Hepatocyte (in vitro differentiated cells): ENCODE measurements around the gene RNF224. TPM values are rescaled to one million over a fixed set of nuclear protein-coding genes. Genes with fewer than 3 reads are reported as not detected.

Experiments
- DNase-seq: peaks from one replicate; pipeline ENCODE4 v3.0.0-alpha.2; 2016; ENCODE audit warnings: low spot score
- H2AFZ ChIP-seq: fragments of 200-600 bp; sonication (generic); 2 replicates; pipeline ENCODE4 v1.6.0; 2016; ENCODE audit warnings: antibody characterized with exemption, mild to moderate bottlenecking
- H3K27ac ChIP-seq: fragments of 200-600 bp; sonication (generic); 2 replicates; pipeline ENCODE4 v1.5.1; 2016; ENCODE audit warnings: mild to moderate bottlenecking
- H3K27me3 ChIP-seq: fragments of 200-600 bp; sonication (generic); 2 replicates; pipeline ENCODE4 v1.6.1; 2016
- H3K36me3 ChIP-seq: fragments of 200-600 bp; sonication (generic); replicated peaks from 2 replicates; pipeline ENCODE4 v1.5.1; 2016; ENCODE audit warnings: low read depth; ENCODE audit not compliant: insufficient read depth
- H3K4me1 ChIP-seq: fragments of 200-600 bp; sonication (generic); 2 replicates; pipeline ENCODE4 v1.5.1; 2016; ENCODE audit warnings: mild to moderate bottlenecking, moderate library complexity; ENCODE audit not compliant: insufficient read depth
- H3K4me2 ChIP-seq: fragments of 200-600 bp; sonication (generic); 2 replicates; pipeline ENCODE4 v1.6.0; 2016
- H3K4me3 ChIP-seq: fragments of 200-600 bp; sonication (generic); 2 replicates; pipeline ENCODE4 v1.5.1; 2016; ENCODE audit warnings: mild to moderate bottlenecking
- H3K79me2 ChIP-seq: fragments of 200-600 bp; sonication (generic); 2 replicates; pipeline ENCODE4 v1.6.0; 2017; ENCODE audit warnings: mild to moderate bottlenecking
- H3K9me2 ChIP-seq: fragments of 200-600 bp; sonication (generic); replicated peaks from 2 replicates; pipeline ENCODE4 v1.6.0; 2017; ENCODE audit warnings: mild to moderate bottlenecking; ENCODE audit not compliant: insufficient read depth
- H3K9me3 ChIP-seq: fragments of 200-600 bp; sonication (generic); 2 replicates; pipeline ENCODE4 v1.5.1; 2016; ENCODE audit warnings: low read depth, mild to moderate bottlenecking
- H4K20me1 ChIP-seq: fragments of 200-600 bp; sonication (generic); 2 replicates; pipeline ENCODE4 v1.6.0; 2016; ENCODE audit warnings: mild to moderate bottlenecking; ENCODE audit not compliant: insufficient read depth, poor library complexity, severe bottlenecking
- CTCF ChIP-seq: fragments of 200-600 bp; sonication (generic); IDR thresholded peaks from 2 replicates; pipeline ENCODE4 v1.5.1; 2016; ENCODE audit warnings: antibody characterized with exemption, mild to moderate bottlenecking; ENCODE audit not compliant: poor library complexity
- EZH2 ChIP-seq: fragments of 200-600 bp; sonication (generic); IDR thresholded peaks from 2 replicates; pipeline ENCODE4 v1.6.1; 2016; ENCODE audit warnings: antibody characterized with exemption, mild to moderate bottlenecking, borderline replicate concordance
- EZH2phosphoT487 ChIP-seq: fragments of 200-600 bp; sonication (generic); IDR thresholded peaks from one replicate; pipeline ENCODE4 v1.6.1; 2018; ENCODE audit warnings: antibody characterized with exemption, mild to moderate bottlenecking, low read depth, moderate library complexity; ENCODE audit not compliant: unreplicated experiment, severe bottlenecking
- WGBS: methylation state at CpG from one replicate; pipeline ENCODE4 v1.1.6; 2016; ENCODE audit warnings: low lambda C conversion rate; ENCODE audit errors: missing lambda C conversion rate; 5-methylcytosine and 5-hydroxymethylcytosine counted together
- polyA plus RNA-seq: library from polyadenylated mRNA; unstranded; fragments of >200 nt; fragmentation: Nextera tagmentation; extraction: Ambion mirVana; gene quantifications from 2 replicates; pipeline ENCODE4 v1.2.1, GENCODE V29; 2016
- total RNA-seq: library from RNA; depleted of rRNA; stranded (reverse); fragments of >200 nt; gene quantifications from 2 replicates; pipeline ENCODE4 v1.2.3, GENCODE V29; 2014

Gene RNF224
- total and polyA plus RNA-seq, 2 experiments from 2014 or later: 1.1 to 1.4 TPM

- TF ChIP-seq EZH2 (no peak), CTCF (no peak), EZH2phosphoT487 (no peak)
- peak overlapping the region; percentile 77 for H2AFZ ChIP-seq
- peaks cover 22% of the 10 kb centered on the region for H3K4me1 ChIP-seq
- H3K4me3 ChIP-seq: peak overlapping the region; percentile 59
- peaks cover 56% of the 10 kb centered on the region for H3K79me2 ChIP-seq
- no peaks in the 10 kb centered on the region for H3K36me3 ChIP-seq
- no peaks in the 10 kb centered on the region for H3K9me3 ChIP-seq
- peak overlapping the region; percentile 95 for H3K4me2 ChIP-seq
- H3K27ac ChIP-seq: peak overlapping the region; percentile 98
- 2% methylated on average over 30 of the region's 31 CpGs for WGBS
- H4K20me1 ChIP-seq: peaks cover 25% of the 10 kb centered on the region
- no peaks in the 10 kb centered on the region for H3K9me2 ChIP-seq
- no peaks in the 10 kb centered on the region for H3K27me3 ChIP-seq
- no peak for DNase-seq
These were observed 39.2 kb upstream of the RNF224 start for GRCh38 chr9:137188086-137188489.

- H3K9me2 ChIP-seq: no peaks in the 10 kb centered on the region
- H3K4me2 ChIP-seq: peak within 1 kb of the TSS; percentile 95
- WGBS: under 1% methylated on average over 70 of the region's 98 CpGs
- H3K9me3 ChIP-seq: no peaks in the 10 kb centered on the region
- H3K36me3 ChIP-seq: no peaks in the 10 kb centered on the region
- H3K27me3 ChIP-seq: no peaks in the 10 kb centered on the region
- H3K4me1 ChIP-seq: peaks cover 22% of the 10 kb centered on the region
- TF ChIP-seq EZH2phosphoT487 (no peak), CTCF (peak; percentile 45), EZH2 (no peak)
- peaks cover 30% of the 10 kb centered on the region for H4K20me1 ChIP-seq
- H3K4me3 ChIP-seq: peak within 1 kb of the TSS; percentile 62
- H3K27ac ChIP-seq: peak within 1 kb of the TSS; percentile 98
- H2AFZ ChIP-seq: peak within 1 kb of the TSS; percentile 77
- peaks cover 62% of the 10 kb centered on the region for H3K79me2 ChIP-seq
- peak; percentile 97 for DNase-seq
These were observed 38.6 kb upstream of the RNF224 start, which contains the start of the genes ANAPC2 and SSNA1 for GRCh38 chr9:137188490-137189296. TSS of gene ANAPC2 (minus strand) at chr9:137188560. CDS start at chr9:137188532, 28 bp downstream. TSS of gene SSNA1 (plus strand) at chr9:137188676. CDS start at chr9:137188727, 51 bp downstream.

GRCh38 chr9:137189297-137190295, 37.7 kb upstream of the RNF224 start:
- peaks cover 37% of the 10 kb centered on the region for H4K20me1 ChIP-seq
- H3K4me3 ChIP-seq: peak overlapping the region; percentile 62
- H3K27me3 ChIP-seq: no peaks in the 10 kb centered on the region
- peak overlapping the region; percentile 98 for H3K27ac ChIP-seq
- H3K4me2 ChIP-seq: peak overlapping the region; percentile 92
- peaks cover 26% of the 10 kb centered on the region for H3K4me1 ChIP-seq
- H3K9me2 ChIP-seq: no peaks in the 10 kb centered on the region
- no peak for DNase-seq
- H2AFZ ChIP-seq: no peak overlapping the region
- TF ChIP-seq CTCF: no peak
- TF ChIP-seq EZH2: no peak
- TF ChIP-seq EZH2phosphoT487: no peak
- H3K9me3 ChIP-seq: no peaks in the 10 kb centered on the region
- peaks cover 71% of the 10 kb centered on the region for H3K79me2 ChIP-seq
- H3K36me3 ChIP-seq: no peaks in the 10 kb centered on the region
- WGBS: 46% methylated on average over 23 of the region's 23 CpGs
